D721Med (cell line): Measurements from ENCODE around the gene AMACR.

Source experiments
- DNase-seq: peaks from one replicate; pipeline ENCODE4 v3.0.0; 2011; ENCODE audit warnings: low spot score; ENCODE audit not compliant: insufficient read length
- FAIRE-seq: peaks from 2 replicates; lab custom pipeline; 2011; peaks lifted over from hg19 to GRCh38; lab: Jason Lieb, UNC
- CTCF ChIP-seq: IDR thresholded peaks from 2 replicates; pipeline ENCODE4 v1.5.1; 2012; ENCODE audit warnings: mild to moderate bottlenecking, control low read depth; ENCODE audit not compliant: insufficient read depth; ENCODE audit errors: missing control alignments

AMACR gene

DNA sequence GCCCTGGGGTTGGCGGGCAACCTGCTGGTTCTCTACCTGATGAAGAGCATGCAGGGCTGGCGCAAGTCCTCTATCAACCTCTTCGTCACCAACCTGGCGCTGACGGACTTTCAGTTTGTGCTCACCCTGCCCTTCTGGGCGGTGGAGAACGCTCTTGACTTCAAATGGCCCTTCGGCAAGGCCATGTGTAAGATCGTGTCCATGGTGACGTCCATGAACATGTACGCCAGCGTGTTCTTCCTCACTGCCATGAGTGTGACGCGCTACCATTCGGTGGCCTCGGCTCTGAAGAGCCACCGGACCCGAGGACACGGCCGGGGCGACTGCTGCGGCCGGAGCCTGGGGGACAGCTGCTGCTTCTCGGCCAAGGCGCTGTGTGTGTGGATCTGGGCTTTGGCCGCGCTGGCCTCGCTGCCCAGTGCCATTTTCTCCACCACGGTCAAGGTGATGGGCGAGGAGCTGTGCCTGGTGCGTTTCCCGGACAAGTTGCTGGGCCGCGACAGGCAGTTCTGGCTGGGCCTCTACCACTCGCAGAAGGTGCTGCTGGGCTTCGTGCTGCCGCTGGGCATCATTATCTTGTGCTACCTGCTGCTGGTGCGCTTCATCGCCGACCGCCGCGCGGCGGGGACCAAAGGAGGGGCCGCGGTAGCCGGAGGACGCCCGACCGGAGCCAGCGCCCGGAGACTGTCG, 70.7 kb downstream of the AMACR start:
- no peak for TF ChIP-seq CTCF
- no peak for DNase-seq
- no peak for FAIRE-seq

DNA sequence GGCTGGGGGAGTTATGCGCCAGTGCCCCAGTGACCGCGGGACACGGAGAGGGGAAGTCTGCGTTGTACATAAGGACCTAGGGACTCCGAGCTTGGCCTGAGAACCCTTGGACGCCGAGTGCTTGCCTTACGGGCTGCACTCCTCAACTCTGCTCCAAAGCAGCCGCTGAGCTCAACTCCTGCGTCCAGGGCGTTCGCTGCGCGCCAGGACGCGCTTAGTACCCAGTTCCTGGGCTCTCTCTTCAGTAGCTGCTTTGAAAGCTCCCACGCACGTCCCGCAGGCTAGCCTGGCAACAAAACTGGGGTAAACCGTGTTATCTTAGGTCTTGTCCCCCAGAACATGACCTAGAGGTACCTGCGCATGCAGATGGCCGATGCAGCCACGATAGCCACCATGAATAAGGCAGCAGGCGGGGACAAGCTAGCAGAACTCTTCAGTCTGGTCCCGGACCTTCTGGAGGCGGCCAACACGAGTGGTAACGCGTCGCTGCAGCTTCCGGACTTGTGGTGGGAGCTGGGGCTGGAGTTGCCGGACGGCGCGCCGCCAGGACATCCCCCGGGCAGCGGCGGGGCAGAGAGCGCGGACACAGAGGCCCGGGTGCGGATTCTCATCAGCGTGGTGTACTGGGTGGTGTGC, 71.4 kb downstream of the AMACR start, which contains the start of gene RXFP3:
Gene RXFP3, plus strand, starts transcription at position 6 of the 636 bp plus-strand sequence. Its CDS starts 355 bp downstream, at position 361.
- TF ChIP-seq CTCF = no peak
- DNase-seq (no peak), FAIRE-seq (no peak)
